Neural crest cell (in vitro differentiated cells): ENCODE measurements around the gene RHOB. TPM values are rescaled to one million over a fixed set of nuclear protein-coding genes. Genes with fewer than 3 reads are reported as not detected.

Experiments used
- DNase-seq: peaks from one replicate; pipeline ENCODE4 v3.0.0; 2021; ENCODE audit warnings: low read depth, mixed read lengths, low spot score
- H3K27ac Mint-ChIP-seq: one replicate; pipeline ENCODE4 v1.8.0; 2021; ENCODE audit warnings: mild to moderate bottlenecking, mixed read lengths; ENCODE audit not compliant: unreplicated experiment
- H3K27me3 Mint-ChIP-seq: 2 replicates; pipeline ENCODE4 v1.8.0; 2021; ENCODE audit warnings: low read depth, mild to moderate bottlenecking, mixed read lengths
- H3K36me3 Mint-ChIP-seq: 2 replicates; pipeline ENCODE4 v1.8.0; 2021; ENCODE audit warnings: low read depth, mild to moderate bottlenecking, mixed read lengths
- H3K4me1 Mint-ChIP-seq: 2 replicates; pipeline ENCODE4 v1.8.0; 2021; ENCODE audit warnings: mixed read lengths
- H3K4me3 Mint-ChIP-seq: one replicate; pipeline ENCODE4 v1.8.0; 2021; ENCODE audit warnings: mild to moderate bottlenecking, mixed read lengths
- H3K9me3 Mint-ChIP-seq: 2 replicates; pipeline ENCODE4 v1.8.0; 2021; ENCODE audit warnings: mixed read lengths
- CTCF ChIP-seq: fragments of 200-600 bp; sonication (generic); conservative IDR thresholded peaks from 2 replicates; pipeline ENCODE4 v1.5.0; 2021; ENCODE audit warnings: antibody characterized with exemption, mild to moderate bottlenecking
- total RNA-seq: library from RNA; stranded (reverse); gene quantifications from 2 replicates; pipeline ENCODE4 v1.2.1, GENCODE V29; 2021

RHOB gene
- total RNA-seq, 1 donor from 2014 or later, result 146 TPM

- no peak for DNase-seq
- Mint-ChIP-seq H3K36me3 (no peaks in the 10 kb centered on the region), H3K27ac (peak overlapping the region; percentile 94), H3K4me3 (no peak overlapping the region), H3K27me3 (no peaks in the 10 kb centered on the region), H3K9me3 (no peaks in the 10 kb centered on the region), H3K4me1 (peaks cover 52% of the 10 kb centered on the region)
- TF ChIP-seq CTCF, result no peak
Measured at GRCh38 chr2:20468549-20469500, 22.0 kb downstream of the RHOB start.

DNA sequence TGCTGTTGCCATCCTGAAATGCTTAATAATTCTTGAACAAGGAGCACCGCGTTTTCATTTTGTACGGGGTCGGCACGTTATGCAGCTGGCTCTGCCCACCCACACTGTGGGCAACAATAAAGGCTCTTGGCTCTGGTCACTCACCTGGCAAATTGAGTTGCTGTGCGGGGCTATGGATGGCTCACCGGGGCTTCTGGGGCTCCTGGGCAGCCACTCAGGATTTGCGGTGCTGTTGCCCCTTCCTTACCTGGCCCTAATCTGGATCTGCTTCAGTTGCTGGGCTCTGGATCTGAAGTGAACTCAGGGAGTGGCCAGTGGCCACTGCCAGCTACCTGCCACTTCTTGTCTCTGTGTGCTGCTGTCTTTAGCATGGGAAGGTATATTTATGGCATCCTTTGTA lies 22.7 kb downstream of the RHOB start:
- no peak overlapping the region for H3K27ac Mint-ChIP-seq
- H3K36me3 Mint-ChIP-seq, result no peaks in the 10 kb centered on the region
- no peak for TF ChIP-seq CTCF
- H3K4me3 Mint-ChIP-seq, result no peak overlapping the region
- DNase-seq, result no peak
- H3K9me3 Mint-ChIP-seq, result peaks cover 3% of the 10 kb centered on the region
- peaks cover 59% of the 10 kb centered on the region for H3K4me1 Mint-ChIP-seq
- H3K27me3 Mint-ChIP-seq, result no peaks in the 10 kb centered on the region

DNA sequence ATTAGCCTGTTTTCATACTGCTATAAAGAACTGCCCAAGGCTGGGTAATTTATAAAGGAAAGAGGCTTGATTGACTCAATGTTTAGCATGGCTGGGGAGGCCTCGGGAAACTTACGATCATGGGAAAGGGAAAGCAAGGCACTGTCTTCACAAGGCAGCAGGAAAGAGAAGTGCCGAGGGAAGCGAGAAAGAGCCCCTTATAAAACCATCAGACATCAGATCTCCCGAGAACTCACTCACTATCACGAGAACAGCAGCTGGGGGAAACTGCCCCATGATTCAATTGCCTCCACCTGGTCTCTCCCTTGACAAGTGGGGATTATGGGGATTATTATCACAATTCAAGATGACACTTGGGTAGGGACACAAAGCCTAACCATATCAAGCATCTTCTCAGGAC lies 23.3 kb downstream of the RHOB start:
- DNase-seq, result no peak
- peaks cover 66% of the 10 kb centered on the region for H3K4me1 Mint-ChIP-seq
- H3K27ac Mint-ChIP-seq, result no peak overlapping the region
- no peaks in the 10 kb centered on the region for H3K27me3 Mint-ChIP-seq
- H3K36me3 Mint-ChIP-seq, result no peaks in the 10 kb centered on the region
- H3K9me3 Mint-ChIP-seq, result peaks cover 4% of the 10 kb centered on the region
- TF ChIP-seq CTCF, result no peak
- H3K4me3 Mint-ChIP-seq, result no peak overlapping the region

DNA sequence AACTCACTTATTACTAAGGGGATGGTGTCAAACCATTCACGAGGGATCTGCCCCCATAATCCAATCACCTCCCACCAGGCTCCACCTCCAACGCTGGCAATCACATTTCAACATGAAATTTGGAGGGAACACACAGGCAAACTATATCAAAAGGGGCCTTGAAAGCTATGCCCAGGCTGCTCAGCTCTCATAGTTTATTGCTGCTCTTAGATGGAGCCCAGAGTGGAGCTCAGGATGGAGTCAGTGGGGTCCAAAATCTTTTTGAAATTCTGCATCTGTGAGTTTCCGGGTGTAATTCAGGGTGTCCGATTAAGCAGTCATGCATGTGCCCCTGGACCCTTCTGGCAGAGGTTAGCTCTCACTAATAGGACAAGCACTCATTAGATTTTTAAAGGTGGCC lies 24.3 kb downstream of the RHOB start:
- Mint-ChIP-seq H3K27ac (no peak overlapping the region), H3K27me3 (no peaks in the 10 kb centered on the region), H3K4me1 (peaks cover 75% of the 10 kb centered on the region), H3K9me3 (peaks cover 8% of the 10 kb centered on the region), H3K4me3 (no peak overlapping the region), H3K36me3 (no peaks in the 10 kb centered on the region)
- no peak for TF ChIP-seq CTCF
- DNase-seq, result no peak

DNA sequence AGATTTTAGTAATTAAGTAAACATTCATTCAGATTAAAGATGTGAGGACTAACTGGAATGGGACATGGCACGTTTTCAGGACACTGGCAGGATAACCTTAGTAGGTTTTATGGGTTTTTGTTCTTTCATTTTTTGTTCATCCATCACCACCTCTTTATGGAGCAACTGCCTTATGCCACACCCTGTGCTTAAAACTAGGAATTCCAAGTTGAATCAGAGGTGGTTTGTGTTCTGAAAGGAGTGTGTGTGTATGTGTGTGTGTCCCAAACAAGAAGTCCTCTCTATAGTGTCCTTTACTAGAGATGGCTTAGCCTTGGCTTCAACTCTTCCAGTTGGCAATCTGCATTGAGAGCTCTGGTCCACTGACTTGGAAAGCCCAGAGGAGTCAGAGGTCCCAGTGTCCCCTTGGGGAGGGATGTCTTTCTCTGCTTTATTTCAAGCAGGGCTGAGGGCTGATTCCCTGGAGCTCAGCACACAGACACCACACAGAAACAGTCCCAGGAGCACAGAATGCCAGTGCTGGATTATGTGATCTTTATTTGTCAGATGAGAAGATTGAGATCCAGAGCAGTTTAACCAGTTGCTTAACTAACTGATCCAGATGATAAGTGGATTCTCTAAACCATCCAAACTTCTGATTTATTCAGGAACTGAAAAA lies 25.2 kb downstream of the RHOB start:
- Mint-ChIP-seq H3K27ac (peak overlapping the region; percentile 64), H3K36me3 (no peaks in the 10 kb centered on the region), H3K9me3 (peaks cover 9% of the 10 kb centered on the region), H3K27me3 (no peaks in the 10 kb centered on the region), H3K4me3 (no peak overlapping the region), H3K4me1 (peaks cover 77% of the 10 kb centered on the region)
- DNase-seq, result no peak
- no peak for TF ChIP-seq CTCF
